ENCODE results near the gene ELN.

DNA sequence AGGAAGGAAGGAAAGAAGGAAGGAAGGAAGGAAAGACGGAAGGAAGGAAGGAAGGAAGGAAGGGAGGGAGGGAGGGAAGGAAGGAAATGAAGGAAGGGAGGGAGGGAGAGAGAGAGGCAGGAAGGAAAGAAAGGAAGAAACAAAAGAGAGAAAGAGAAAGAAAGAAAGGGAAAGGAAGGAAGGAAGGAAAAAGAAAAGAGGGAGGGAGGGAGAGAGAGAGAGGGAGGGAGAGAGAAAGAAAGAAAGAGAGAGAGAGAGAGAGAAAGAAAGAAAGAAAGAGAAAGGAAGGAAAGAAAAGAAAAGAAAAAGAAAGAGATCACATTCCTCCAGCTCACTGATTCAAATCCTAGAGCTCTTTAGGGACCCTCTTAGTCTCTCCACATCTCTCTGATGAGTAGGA is 24.7 kb downstream of the ELN start:
- TF ChIP-seq FOXM1 (IDR thresholded peaks at IDR 0.05; ENCODE audit: borderline replicate concordance): no peak
- TF ChIP-seq SP1 (IDR thresholded peaks at IDR 0.05): no peak
- no peak for TF ChIP-seq FOXK2 (IDR thresholded peaks at IDR 0.05)
- no peak for TF ChIP-seq BHLHE40 (IDR thresholded peaks at IDR 0.05; ENCODE audit: borderline replicate concordance)
- TF ChIP-seq NFRKB (IDR thresholded peaks at IDR 0.05): no peak
- no peak for TF ChIP-seq CTBP1 (IDR thresholded peaks at IDR 0.05; ENCODE audit: borderline replicate concordance)
- no peak for TF ChIP-seq ELF4 (IDR thresholded peaks at IDR 0.05)
- TF ChIP-seq ARNT (IDR thresholded peaks at IDR 0.05): no peak
- no peak for TF ChIP-seq SUZ12 (IDR thresholded peaks at IDR 0.05)
- no peak for TF ChIP-seq L3MBTL2 (conservative IDR thresholded peaks at IDR 0.05)
- TF ChIP-seq TARDBP (IDR thresholded peaks at IDR 0.05): no peak
- TF ChIP-seq, protein P1, sequence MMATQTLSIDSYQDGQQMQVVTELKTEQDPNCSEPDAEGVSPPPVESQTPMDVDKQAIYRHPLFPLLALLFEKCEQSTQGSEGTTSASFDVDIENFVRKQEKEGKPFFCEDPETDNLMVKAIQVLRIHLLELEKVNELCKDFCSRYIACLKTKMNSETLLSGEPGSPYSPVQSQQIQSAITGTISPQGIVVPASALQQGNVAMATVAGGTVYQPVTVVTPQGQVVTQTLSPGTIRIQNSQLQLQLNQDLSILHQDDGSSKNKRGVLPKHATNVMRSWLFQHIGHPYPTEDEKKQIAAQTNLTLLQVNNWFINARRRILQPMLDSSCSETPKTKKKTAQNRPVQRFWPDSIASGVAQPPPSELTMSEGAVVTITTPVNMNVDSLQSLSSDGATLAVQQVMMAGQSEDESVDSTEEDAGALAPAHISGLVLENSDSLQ (IDR thresholded peaks at IDR 0.05): no peak
- no peak for TF ChIP-seq HDGF (IDR thresholded peaks at IDR 0.05; ENCODE audit: borderline replicate concordance)
- TF ChIP-seq FOXA1 (IDR thresholded peaks at IDR 0.05): no peak
